KMS-11 (cell line): ENCODE measurements around the gene TENM4.

Experiments used
- H2AFZ ChIP-seq: fragments of 200-600 bp; sonication (generic); 2 replicates; pipeline ENCODE4 v1.6.1; 2016; ENCODE audit warnings: antibody characterized with exemption, mixed run types, low read depth
- H3K27ac ChIP-seq: fragments of 200-600 bp; sonication (generic); 2 replicates; pipeline ENCODE4 v1.6.1; 2016; ENCODE audit warnings: mild to moderate bottlenecking, mixed run types
- H3K27me3 ChIP-seq: fragments of 200-600 bp; sonication (generic); 2 replicates; pipeline ENCODE4 v1.6.1; 2017; ENCODE audit warnings: mild to moderate bottlenecking, low read depth, mixed run types, moderate library complexity; ENCODE audit not compliant: insufficient read depth
- H3K36me3 ChIP-seq: fragments of 200-600 bp; sonication (generic); 2 replicates; pipeline ENCODE4 v1.6.1; 2017; ENCODE audit warnings: mild to moderate bottlenecking, mixed run types; ENCODE audit not compliant: insufficient read depth
- H3K4me1 ChIP-seq: fragments of 200-600 bp; sonication (generic); 2 replicates; pipeline ENCODE4 v1.6.1; 2016; ENCODE audit warnings: mild to moderate bottlenecking, low read depth, mixed run types; ENCODE audit not compliant: poor library complexity, severe bottlenecking
- H3K4me2 ChIP-seq: fragments of 200-600 bp; sonication (generic); 2 replicates; pipeline ENCODE4 v1.7.0; 2016; ENCODE audit warnings: mild to moderate bottlenecking, mixed run types
- H3K4me3 ChIP-seq: fragments of 200-600 bp; sonication (generic); IDR thresholded peaks from 2 replicates; pipeline ENCODE4 v1.6.1; 2017; ENCODE audit warnings: low read depth, low read length, mixed read lengths; ENCODE audit not compliant: insufficient read depth
- H3K79me2 ChIP-seq: fragments of 200-600 bp; sonication (generic); 2 replicates; pipeline ENCODE4 v1.6.1; 2016; ENCODE audit warnings: low read depth, mixed run types; ENCODE audit not compliant: insufficient read depth
- H3K9ac ChIP-seq: fragments of 200-600 bp; sonication (generic); 2 replicates; pipeline ENCODE4 v1.6.1; 2016; ENCODE audit warnings: mild to moderate bottlenecking, mixed run types
- H4K20me1 ChIP-seq: fragments of 200-600 bp; sonication (generic); 2 replicates; pipeline ENCODE4 v1.6.1; 2016; ENCODE audit warnings: mild to moderate bottlenecking, mixed run types; ENCODE audit not compliant: insufficient read depth
- CTCF ChIP-seq: fragments of 200-600 bp; sonication (generic); conservative IDR thresholded peaks from 2 replicates; pipeline ENCODE4 v1.6.1; 2017; ENCODE audit warnings: low read depth, mild to moderate bottlenecking, antibody characterized with exemption, low read length, moderate library complexity, mixed read lengths

The TENM4 gene

GRCh38 chr11:78909386-78909785 is 531.4 kb downstream of the TENM4 start:
- peaks cover 22% of the 10 kb centered on the region for H3K4me1 ChIP-seq

GRCh38 chr11:78907636-78908035 is 533.2 kb downstream of the TENM4 start:
- H3K27me3 ChIP-seq: no peaks in the 10 kb centered on the region
- H3K4me2 ChIP-seq: no peak overlapping the region
- no peak overlapping the region for H3K27ac ChIP-seq
- TF ChIP-seq CTCF: no peak
- H2AFZ ChIP-seq: no peak overlapping the region
- no peak overlapping the region for H3K9ac ChIP-seq
- H3K79me2 ChIP-seq: no peaks in the 10 kb centered on the region
- H3K4me1 ChIP-seq: peaks cover 22% of the 10 kb centered on the region
- H4K20me1 ChIP-seq: no peaks in the 10 kb centered on the region
- no peaks in the 10 kb centered on the region for H3K36me3 ChIP-seq
- no peak overlapping the region for H3K4me3 ChIP-seq

More at GRCh38 chr11:78909386-78909785, 531.4 kb downstream of the TENM4 start:
- Histone ChIP-seq H3K9ac (no peak overlapping the region), H3K36me3 (no peaks in the 10 kb centered on the region), H3K4me2 (no peak overlapping the region), H3K27me3 (no peaks in the 10 kb centered on the region), H3K4me3 (no peak overlapping the region), H3K79me2 (no peaks in the 10 kb centered on the region), H3K27ac (no peak overlapping the region; the same call in 1 of the 2 replicates), H4K20me1 (no peaks in the 10 kb centered on the region), H2AFZ (no peak overlapping the region)
- TF ChIP-seq CTCF: no peak

GRCh38 chr11:78906566-78906965 is 534.3 kb downstream of the TENM4 start:
- Histone ChIP-seq H3K4me1 (peaks cover 22% of the 10 kb centered on the region), H3K4me3 (no peak overlapping the region), H3K27me3 (no peaks in the 10 kb centered on the region), H3K36me3 (no peaks in the 10 kb centered on the region), H3K79me2 (no peaks in the 10 kb centered on the region), H3K9ac (no peak overlapping the region), H2AFZ (no peak overlapping the region), H3K27ac (no peak overlapping the region), H3K4me2 (no peak overlapping the region), H4K20me1 (no peaks in the 10 kb centered on the region)
- TF ChIP-seq CTCF: no peak

GRCh38 chr11:78905756-78906155 is 535.1 kb downstream of the TENM4 start:
- no peaks in the 10 kb centered on the region for H3K27me3 ChIP-seq
- H3K4me3 ChIP-seq: no peak overlapping the region
- no peak overlapping the region for H3K4me2 ChIP-seq
- TF ChIP-seq CTCF: no peak
- H3K36me3 ChIP-seq: no peaks in the 10 kb centered on the region
- H3K4me1 ChIP-seq: peaks cover 16% of the 10 kb centered on the region
- H3K27ac ChIP-seq: no peak overlapping the region
- H3K79me2 ChIP-seq: no peaks in the 10 kb centered on the region
- no peak overlapping the region for H3K9ac ChIP-seq
- H4K20me1 ChIP-seq: no peaks in the 10 kb centered on the region
- H2AFZ ChIP-seq: no peak overlapping the region
